HG02885 (cell line): ENCODE measurements around the gene LNPEP.
"Not testable (repeated sequence)": the region's sequence is repeated elsewhere in the genome, so short reads cannot be mapped to it uniquely, and the experiment has no call there.

Source experiments
- ATAC-seq: cut with Tn5 transposase; IDR thresholded peaks from one replicate; pipeline ENCODE4 v1.9.1; 2021; ENCODE audit warnings: mild to moderate bottlenecking; ENCODE audit not compliant: unreplicated experiment, poor library complexity

Gene LNPEP

GRCh38 chr5:97046270-97046982 is 110.5 kb downstream of the LNPEP start:
- no peak for ATAC-seq

- ATAC-seq = no peak
These were observed 111.2 kb downstream of the LNPEP start for GRCh38 chr5:97047076-97047475.

GRCh38 chr5:97049175-97049574 is 113.3 kb downstream of the LNPEP start:
- ATAC-seq = no peak

GRCh38 chr5:97056263-97056662 is 120.4 kb downstream of the LNPEP start:
- ATAC-seq = no peak

- ATAC-seq = no peak
These were observed 126.2 kb downstream of the LNPEP start for GRCh38 chr5:97062046-97062445.

- no peak for ATAC-seq
These were observed 127.4 kb downstream of the LNPEP start for GRCh38 chr5:97063251-97063650.

GRCh38 chr5:97065475-97065874 is 129.6 kb downstream of the LNPEP start:
- ATAC-seq = no peak

GRCh38 chr5:97067296-97067850 is 131.5 kb downstream of the LNPEP start:
- ATAC-seq = no peak

- ATAC-seq = no peak
These were observed 134.4 kb downstream of the LNPEP start for GRCh38 chr5:97070234-97070633.

- no peak for ATAC-seq
These were observed 135.2 kb downstream of the LNPEP start for GRCh38 chr5:97071101-97071500.

GRCh38 chr5:97071993-97072392 is 136.1 kb downstream of the LNPEP start:
- ATAC-seq = no peak

GRCh38 chr5:97072696-97073095 is 136.8 kb downstream of the LNPEP start:
- ATAC-seq = no peak

GRCh38 chr5:97073420-97073819 is 137.5 kb downstream of the LNPEP start:
- no peak for ATAC-seq

- no peak for ATAC-seq
These were observed 139.1 kb downstream of the LNPEP start for GRCh38 chr5:97074859-97075489.

- ATAC-seq = no peak
These were observed 139.8 kb downstream of the LNPEP start for GRCh38 chr5:97075649-97076048.

GRCh38 chr5:97076098-97076497 is 140.2 kb downstream of the LNPEP start:
- ATAC-seq = no peak

GRCh38 chr5:97077246-97077645 is 141.4 kb downstream of the LNPEP start:
- ATAC-seq = no peak

GRCh38 chr5:97078958-97079743 is 143.3 kb downstream of the LNPEP start:
- no peak for ATAC-seq

GRCh38 chr5:97084782-97085458 is 149.0 kb downstream of the LNPEP start:
- ATAC-seq = not testable (repeated sequence)

- ATAC-seq = no peak
These were observed 149.7 kb downstream of the LNPEP start for GRCh38 chr5:97085459-97086181.
